GM12872 (cell line): ENCODE measurements around the gene NECAB2.

Experiments used
- CTCF ChIP-seq: IDR thresholded peaks from 3 replicates; pipeline ENCODE4 v1.5.1; 2011; ENCODE audit warnings: low read depth, mild to moderate bottlenecking, low read length, moderate library complexity; ENCODE audit not compliant: insufficient read depth

Gene NECAB2

GRCh38 chr16:83943516-83944050 lies 24.5 kb upstream of the NECAB2 start:
- TF ChIP-seq CTCF: no peak

GRCh38 chr16:83945587-83945986 lies 22.5 kb upstream of the NECAB2 start:
- TF ChIP-seq CTCF: no peak

GRCh38 chr16:83946154-83946780 lies 21.8 kb upstream of the NECAB2 start:
- no peak for TF ChIP-seq CTCF

GRCh38 chr16:83946781-83947566 lies 21.1 kb upstream of the NECAB2 start:
- TF ChIP-seq CTCF: no peak

GRCh38 chr16:83947642-83948234 lies 20.3 kb upstream of the NECAB2 start:
- TF ChIP-seq CTCF: no peak

GRCh38 chr16:83948914-83949723 lies 18.9 kb upstream of the NECAB2 start:
- no peak for TF ChIP-seq CTCF

- TF ChIP-seq CTCF: no peak
Observed at GRCh38 chr16:83949724-83950001, 18.4 kb upstream of the NECAB2 start.
